Endodermal cell (in vitro differentiated cells): ENCODE results near the gene DYNC1H1. TPM values are rescaled to one million over a fixed set of nuclear protein-coding genes. Genes with fewer than 3 reads are reported as not detected.
"Not testable (repeated sequence)": the region's sequence is repeated elsewhere in the genome, so short reads cannot be mapped to it uniquely, and the experiment has no call there.

Experiments used
- DNase-seq: peaks from one replicate; pipeline ENCODE4 v3.0.0-alpha.2; 2017
- H3K27ac ChIP-seq: 2 replicates; pipeline ENCODE4 v1.5.1; 2013; ENCODE audit warnings: mild to moderate bottlenecking, low read depth, low read length, moderate library complexity
- H3K27me3 ChIP-seq: 2 replicates; pipeline ENCODE4 v1.6.1; 2013; ENCODE audit warnings: mild to moderate bottlenecking, low read length, moderate library complexity; ENCODE audit not compliant: insufficient read depth, control insufficient read depth, poor library complexity, severe bottlenecking
- H3K36me3 ChIP-seq: 2 replicates; pipeline ENCODE4 v1.7.0; 2013; ENCODE audit warnings: mild to moderate bottlenecking, low read length, moderate library complexity; ENCODE audit not compliant: control insufficient read depth, insufficient read depth
- H3K4me1 ChIP-seq: one replicate; pipeline ENCODE4 v1.7.0; 2013; ENCODE audit warnings: low read length; ENCODE audit not compliant: control insufficient read depth, insufficient read depth
- H3K4me3 ChIP-seq: 2 replicates; pipeline ENCODE4 v1.5.1; 2013; ENCODE audit warnings: mild to moderate bottlenecking, low read length, moderate library complexity
- H3K9ac ChIP-seq: 2 replicates; pipeline ENCODE4 v1.6.1; 2013; ENCODE audit warnings: mild to moderate bottlenecking, low read length, moderate library complexity; ENCODE audit not compliant: poor library complexity, severe bottlenecking; ENCODE audit errors: extremely low read depth
- H3K9me3 ChIP-seq: 2 replicates; pipeline ENCODE4 v1.6.1; 2013; ENCODE audit warnings: mild to moderate bottlenecking, low read length, moderate library complexity; ENCODE audit not compliant: control insufficient read depth
- H3K27ac Mint-ChIP-seq: 2 replicates; pipeline ENCODE4 v1.8.0; 2020; ENCODE audit warnings: mixed read lengths
- H3K27me3 Mint-ChIP-seq: 2 replicates; pipeline ENCODE4 v1.8.0; 2021; ENCODE audit warnings: mild to moderate bottlenecking, mixed read lengths; ENCODE audit not compliant: insufficient read depth
- H3K36me3 Mint-ChIP-seq: 2 replicates; pipeline ENCODE4 v1.8.0; 2020; ENCODE audit warnings: low read depth, mixed read lengths
- H3K4me1 Mint-ChIP-seq: 2 replicates; pipeline ENCODE4 v1.8.0; 2020; ENCODE audit warnings: mixed read lengths
- H3K4me3 Mint-ChIP-seq: 2 replicates; pipeline ENCODE4 v1.8.0; 2020; ENCODE audit warnings: mild to moderate bottlenecking, moderate library complexity, mixed read lengths
- H3K9me3 Mint-ChIP-seq: 2 replicates; pipeline ENCODE4 v1.8.0; 2020; ENCODE audit warnings: mild to moderate bottlenecking, mixed read lengths
- CTCF ChIP-seq: fragments of 200-600 bp; sonication (generic); conservative IDR thresholded peaks from 2 replicates; pipeline ENCODE4 v1.5.0; 2021; ENCODE audit warnings: antibody characterized with exemption, mild to moderate bottlenecking
- WGBS, 2 experiments: methylation state at CpG; one replicate each; pipeline versions ENCODE4 v1.1.5 to v1.1.7; 2013; ENCODE audit warnings: missing lambda C conversion rate in 2 of 2, mixed read lengths in 1 of 2; ENCODE audit not compliant: insufficient coverage in 1 of 2, insufficient read length in 1 of 2; 5-methylcytosine and 5-hydroxymethylcytosine counted together
- total RNA-seq, 2 donors: library from RNA; stranded (reverse); fragmentation: NEBNext Ultra II Directional in 1 of 2; extraction: Animal tissue kit (Norgen Biotek cat#: 25700) in 1 of 2; gene quantifications; 2 replicates in 1 of 2; 3 replicates in 1 of 2; pipeline ENCODE4 v1.2.1, GENCODE V29; 2021

The DYNC1H1 gene
- total RNA-seq, 2 donors from 2014 or later: 438 to 443 TPM

- DNase-seq: no peak
- H3K9ac ChIP-seq: no peak overlapping the region
- H3K4me1 ChIP-seq: no peaks in the 10 kb centered on the region
- Mint-ChIP-seq H3K9me3 (no peaks in the 10 kb centered on the region), H3K27me3 (no peaks in the 10 kb centered on the region), H3K27ac (peak overlapping the region; percentile 17), H3K36me3 (peaks cover 86% of the 10 kb centered on the region), H3K4me1 (peaks cover 27% of the 10 kb centered on the region), H3K4me3 (no peak overlapping the region)
- WGBS, 2 experiments: 93 to 97% methylated on average over 12 to 14 of the region's 14 CpGs
- peak overlapping the region; percentile 96 for H3K4me3 ChIP-seq
- H3K27me3 ChIP-seq: no peaks in the 10 kb centered on the region
- H3K9me3 ChIP-seq: no peaks in the 10 kb centered on the region
- H3K27ac ChIP-seq: no peak overlapping the region
- H3K36me3 ChIP-seq: peaks cover 72% of the 10 kb centered on the region
- no peak for TF ChIP-seq CTCF
Measured at GRCh38 chr14:102080183-102081080, 116.1 kb downstream of the DYNC1H1 start.

- TF ChIP-seq CTCF: no peak
- no peaks in the 10 kb centered on the region for H3K9me3 Mint-ChIP-seq
- 94 to 97% methylated on average over 7 of the region's 7 CpGs for WGBS, 2 experiments
- DNase-seq: no peak
- peak overlapping the region; percentile 18 for H3K4me3 Mint-ChIP-seq
- peaks cover 90% of the 10 kb centered on the region for H3K36me3 Mint-ChIP-seq
- no peak overlapping the region for H3K27ac Mint-ChIP-seq
- Histone ChIP-seq H3K9me3 (no peaks in the 10 kb centered on the region), H3K4me1 (no peaks in the 10 kb centered on the region), H3K27ac (no peak overlapping the region), H3K4me3 (peak overlapping the region; percentile 96), H3K27me3 (no peaks in the 10 kb centered on the region), H3K9ac (no peak overlapping the region), H3K36me3 (peaks cover 76% of the 10 kb centered on the region)
- H3K27me3 Mint-ChIP-seq: no peaks in the 10 kb centered on the region
- peaks cover 33% of the 10 kb centered on the region for H3K4me1 Mint-ChIP-seq
Measured at GRCh38 chr14:102081231-102082080, 117.1 kb downstream of the DYNC1H1 start.

- DNase-seq, H3K27ac Mint-ChIP-seq, H3K27me3 ChIP-seq, H3K9me3 Mint-ChIP-seq, H3K27ac ChIP-seq, H3K4me1 ChIP-seq, H3K9me3 ChIP-seq, H3K27me3 Mint-ChIP-seq: not testable (repeated sequence)
- H3K36me3 ChIP-seq: peaks cover 64% of the 10 kb centered on the region
- Mint-ChIP-seq H3K4me3 (peak overlapping the region; percentile 95), H3K4me1 (peaks cover 45% of the 10 kb centered on the region), H3K36me3 (peaks cover 68% of the 10 kb centered on the region)
- peak overlapping the region; percentile 96 for H3K4me3 ChIP-seq
- peak overlapping the region; percentile 97 for H3K9ac ChIP-seq
- 95 to 98% methylated on average over 5 of the region's 5 CpGs for WGBS, 2 experiments
Measured at GRCh38 chr14:102084522-102084921, 120.1 kb downstream of the DYNC1H1 start.
